ENCODE data around the gene SLC9A4. TPM values are rescaled to one million over a fixed set of nuclear protein-coding genes. Genes with fewer than 3 reads are reported as not detected.

SLC9A4 gene
- total RNA-seq, 2 donors from 2014 or later: not detected

GRCh38 chr2:102483086-102483485, 10.1 kb downstream of the SLC9A4 start:
- H3K27ac ChIP-seq: no peak overlapping the region
- H3K4me1 ChIP-seq: no peaks in the 10 kb centered on the region
- no peaks in the 10 kb centered on the region for H3K9me3 ChIP-seq
- no peak for TF ChIP-seq CTCF (IDR thresholded peaks at IDR 0.05)
- H3K27me3 ChIP-seq: no peaks in the 10 kb centered on the region
- DNase-seq (ENCODE audit: low spot score): no peak
- H3K4me3 ChIP-seq: no peak overlapping the region
- H3K36me3 ChIP-seq: no peaks in the 10 kb centered on the region

DNA sequence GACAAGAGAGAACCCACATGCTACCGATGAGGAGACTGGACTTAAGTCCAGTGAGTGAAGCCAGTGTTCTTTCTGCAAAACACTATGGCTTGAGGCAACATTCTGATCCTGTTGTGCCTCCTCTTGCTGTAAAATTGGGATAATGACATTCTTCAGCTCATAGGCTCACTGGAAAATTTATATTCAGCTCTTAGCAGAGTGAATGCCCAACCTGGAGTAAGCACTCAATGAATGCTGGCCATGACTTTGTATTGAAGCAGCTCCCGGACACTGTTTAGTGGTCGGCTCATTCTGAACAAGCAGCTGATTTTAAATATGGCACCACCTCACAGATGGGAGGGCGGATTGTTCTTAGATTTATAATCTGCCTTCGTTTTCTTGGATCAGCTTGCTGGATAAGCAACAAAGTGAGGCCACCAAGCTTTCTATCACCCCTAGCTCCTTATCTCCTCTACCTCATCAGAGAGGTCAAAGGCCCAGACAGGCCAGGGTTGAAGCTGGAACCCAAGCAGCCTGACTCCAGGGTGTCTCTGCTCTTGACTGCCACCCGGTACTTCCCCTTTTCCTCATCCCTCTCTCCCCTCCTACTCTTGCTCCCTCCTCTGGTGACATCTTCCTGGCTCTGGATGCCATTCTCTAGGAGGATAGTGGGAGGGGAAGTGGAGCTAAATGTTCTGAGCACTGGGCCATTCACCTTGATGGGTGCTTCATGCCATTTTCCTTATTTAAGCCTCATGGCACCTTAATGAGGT, 11.5 kb downstream of the SLC9A4 start:
- H3K27me3 ChIP-seq: no peaks in the 10 kb centered on the region
- no peak for DNase-seq (ENCODE audit: low spot score)

DNA sequence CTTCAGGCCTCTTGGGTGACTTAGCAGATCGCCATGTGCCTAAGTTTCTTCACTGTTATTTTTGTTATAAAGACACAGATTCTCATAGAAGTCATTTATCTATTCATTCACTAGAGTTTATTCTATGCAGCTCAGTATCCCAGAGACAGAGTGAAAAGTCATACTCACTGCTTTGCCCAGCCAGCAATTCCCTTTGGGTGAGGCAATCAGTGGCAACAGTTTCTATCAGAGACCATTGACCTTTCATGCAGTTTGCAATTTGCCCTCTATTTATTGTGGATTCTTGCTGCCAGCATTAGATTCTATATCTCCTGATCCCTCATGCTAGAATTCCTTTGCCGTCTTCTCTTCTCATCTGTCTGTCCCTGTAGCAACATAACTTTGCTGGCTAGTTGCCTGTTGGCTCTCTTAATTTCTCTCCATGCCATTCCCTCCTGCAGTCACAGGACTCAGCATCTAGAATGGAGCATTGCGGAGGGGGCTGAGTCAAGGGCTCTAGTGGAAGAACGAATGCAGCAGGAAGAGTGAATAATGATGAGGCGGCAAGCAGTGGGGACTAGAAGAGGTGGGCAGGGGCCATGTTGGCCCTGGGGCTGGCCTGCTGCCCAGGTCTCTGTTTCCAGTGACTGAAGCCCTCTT, 12.2 kb downstream of the SLC9A4 start:
- Histone ChIP-seq H3K27me3 (no peaks in the 10 kb centered on the region), H3K9me3 (no peaks in the 10 kb centered on the region), H3K36me3 (no peaks in the 10 kb centered on the region), H3K4me3 (no peak overlapping the region), H3K4me1 (no peaks in the 10 kb centered on the region), H3K27ac (no peak overlapping the region)
- TF ChIP-seq CTCF (IDR thresholded peaks at IDR 0.05): no peak
- no peak for DNase-seq (ENCODE audit: low spot score)

More for the DNA sequence above, 11.5 kb downstream of the SLC9A4 start:
- Histone ChIP-seq H3K9me3 (no peaks in the 10 kb centered on the region), H3K36me3 (no peaks in the 10 kb centered on the region), H3K27ac (no peak overlapping the region), H3K4me1 (no peaks in the 10 kb centered on the region), H3K4me3 (no peak overlapping the region)
- TF ChIP-seq CTCF (IDR thresholded peaks at IDR 0.05): no peak

DNA sequence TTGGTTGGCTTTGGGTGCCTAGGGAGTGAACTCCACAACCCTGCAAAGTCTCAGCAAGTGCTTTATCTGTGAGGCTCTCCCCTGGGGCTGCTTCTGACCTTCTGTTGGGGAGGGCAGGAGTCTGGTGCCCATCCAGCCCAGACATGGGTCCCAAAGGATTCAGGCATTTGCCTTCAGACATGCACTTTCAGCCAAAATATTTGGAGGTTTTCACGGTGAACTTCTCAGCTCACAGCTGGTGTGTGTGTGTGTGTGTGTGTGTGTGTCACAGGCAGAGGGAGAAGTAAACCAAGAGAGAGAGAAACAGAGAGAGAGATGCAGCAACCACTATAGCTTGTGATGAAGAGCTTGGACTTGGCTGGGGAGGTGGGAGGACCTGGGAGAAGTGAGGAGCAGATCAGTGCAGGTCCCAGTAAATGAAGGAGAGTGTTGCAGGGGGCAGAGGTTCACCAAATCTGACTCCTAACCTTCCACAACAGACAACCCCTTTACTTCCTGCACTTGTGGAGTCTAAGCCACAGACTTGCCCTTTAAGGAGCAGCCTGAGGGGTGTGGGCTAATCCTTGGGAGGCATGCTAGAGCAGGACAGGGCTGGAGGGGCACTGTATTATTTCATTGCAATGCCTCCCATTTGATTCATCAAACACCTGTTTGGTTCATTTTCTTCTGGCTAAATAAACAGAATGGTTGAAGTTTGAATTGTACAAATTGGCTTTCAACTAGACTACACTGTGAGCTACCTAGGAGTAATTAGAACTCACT, 14.1 kb downstream of the SLC9A4 start:
- no peak for TF ChIP-seq CTCF (IDR thresholded peaks at IDR 0.05)
- no peak for DNase-seq (ENCODE audit: low spot score)
- Histone ChIP-seq H3K36me3 (no peaks in the 10 kb centered on the region), H3K27ac (no peak overlapping the region), H3K27me3 (no peaks in the 10 kb centered on the region), H3K4me3 (no peak overlapping the region), H3K9me3 (no peaks in the 10 kb centered on the region), H3K4me1 (no peaks in the 10 kb centered on the region)

DNA sequence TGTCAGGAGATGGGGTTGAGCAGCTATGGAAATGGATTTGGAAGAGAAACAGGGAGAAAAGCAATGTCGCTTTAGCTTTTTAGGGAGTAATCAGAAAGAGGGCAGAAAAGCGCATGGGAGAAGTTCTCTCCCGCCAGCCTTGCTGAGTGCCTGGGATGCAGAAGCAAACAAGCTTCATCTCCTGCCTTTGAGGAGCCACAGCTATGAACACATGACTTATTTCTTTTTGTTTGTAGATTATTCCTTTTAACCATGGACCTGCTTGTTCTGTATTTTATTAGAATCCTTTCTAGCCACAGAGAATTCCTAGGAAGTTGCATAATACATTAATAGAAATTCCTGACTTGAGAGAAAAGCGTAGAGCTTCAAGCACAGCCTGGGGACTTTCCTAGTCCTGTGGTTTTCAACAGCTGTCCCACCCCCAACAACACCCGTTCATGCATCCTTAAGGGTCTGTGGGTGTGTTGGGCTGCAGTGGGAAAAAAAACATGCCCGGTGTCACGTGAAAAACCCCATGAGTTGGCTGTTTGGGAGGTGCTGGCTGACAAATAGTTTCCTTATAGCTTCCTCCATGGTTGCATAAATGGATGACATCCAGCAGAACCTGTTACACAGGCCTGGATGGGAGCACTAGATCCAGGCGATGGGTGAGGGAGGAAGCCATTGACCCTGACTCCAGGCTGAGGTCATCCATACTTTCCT, 14.9 kb downstream of the SLC9A4 start:
- DNase-seq (ENCODE audit: low spot score): no peak
- no peak overlapping the region for H3K4me3 ChIP-seq
- no peaks in the 10 kb centered on the region for H3K4me1 ChIP-seq
- H3K27me3 ChIP-seq: no peaks in the 10 kb centered on the region
- no peak for TF ChIP-seq CTCF (IDR thresholded peaks at IDR 0.05)
- H3K9me3 ChIP-seq: no peaks in the 10 kb centered on the region
- H3K36me3 ChIP-seq: no peaks in the 10 kb centered on the region
- no peak overlapping the region for H3K27ac ChIP-seq
